NT2/D1 (cell line): ENCODE results near the gene TM9SF4.

Source experiments
- YY1 ChIP-seq: IDR thresholded peaks from 2 replicates; pipeline ENCODE4 v1.6.1; 2011; ENCODE audit not compliant: insufficient read length, insufficient read depth
- ZNF274 ChIP-seq: IDR thresholded peaks from 2 replicates; pipeline ENCODE4 v1.6.1; 2011; ENCODE audit warnings: mild to moderate bottlenecking, low read depth, low read length

GRCh38 chr20:32080783-32081182, 28.7 kb upstream of the TM9SF4 start:
- TF ChIP-seq YY1 (no peak), ZNF274 (no peak)
